ENCODE data around the gene IFT27. TPM values are rescaled to one million over a fixed set of nuclear protein-coding genes. Genes with fewer than 3 reads are reported as not detected.

IFT27 gene
- total RNA-seq, 4 donors from 2014 or later = 7.4 to 21.9 (median 14.3) TPM

DNA sequence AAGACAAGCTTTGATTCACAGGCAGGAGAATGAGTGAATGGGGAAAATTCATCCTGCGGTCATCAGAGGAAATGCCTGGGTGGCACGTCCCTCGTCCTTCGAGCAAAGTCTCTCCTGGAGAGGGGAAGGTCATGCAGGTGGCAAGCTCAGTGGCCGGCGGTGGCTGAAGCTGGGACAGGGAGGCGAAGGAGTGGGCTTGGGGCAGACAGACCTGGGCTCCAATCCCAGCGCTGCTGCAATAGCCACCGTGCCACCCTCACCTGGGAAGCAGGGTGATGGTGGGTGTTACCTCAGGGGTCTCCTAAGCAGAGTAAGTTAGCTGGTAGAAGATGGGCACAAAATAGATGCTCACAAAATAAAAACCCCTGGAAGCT lies 49.9 kb downstream of the IFT27 start:
- Histone ChIP-seq H3K27ac (no peak overlapping the region), H3K9me3 (no peaks in the 10 kb centered on the region), H3K4me3 (no peak overlapping the region), H3K36me3 (no peaks in the 10 kb centered on the region), H3K27me3 (peaks cover 0 to 31% of the 10 kb centered on the region in 2 donors), H3K4me1 (no peaks in the 10 kb centered on the region)
- no peak for DNase-seq (ENCODE audit: low spot score in 2 of 2)
- WGBS, 2 donors = 62 to 63% methylated on average over 9 of the region's 9 CpGs
- TF ChIP-seq POLR2A (IDR thresholded peaks at IDR 0.05) = no peak

DNA sequence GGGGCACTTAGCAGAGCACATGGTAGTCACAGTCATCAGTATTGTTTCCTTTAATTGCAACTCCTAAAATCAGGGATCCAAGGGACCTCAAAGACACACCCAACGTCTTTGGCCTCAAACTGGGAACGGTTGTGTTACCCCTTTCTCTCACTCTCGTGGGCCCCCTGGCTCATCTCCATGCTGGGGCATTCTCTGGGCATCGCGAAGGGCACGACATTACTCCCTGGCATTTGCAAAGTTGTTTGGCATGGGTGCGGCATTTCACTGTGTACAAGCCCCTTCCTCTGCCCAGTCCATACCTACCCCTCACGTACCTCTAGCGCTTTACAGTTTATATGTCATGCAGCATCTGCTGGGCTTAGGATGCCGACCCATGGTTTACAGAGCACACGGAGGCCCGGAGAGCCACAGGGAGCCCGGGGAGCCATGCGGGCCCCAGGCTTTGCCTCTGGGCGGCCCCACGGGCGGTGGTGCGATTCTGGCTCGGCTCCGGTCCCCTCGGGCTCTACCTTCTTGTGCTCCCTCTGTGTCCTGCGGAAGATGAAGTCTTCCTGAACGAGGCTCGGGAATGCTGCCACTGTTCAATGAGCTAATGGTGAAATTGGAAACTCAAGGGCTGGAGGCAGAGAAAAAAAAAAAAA lies 50.4 kb downstream of the IFT27 start:
- Histone ChIP-seq H3K27me3 (peaks cover 0 to 31% of the 10 kb centered on the region in 2 donors), H3K27ac (no peak overlapping the region), H3K36me3 (no peaks in the 10 kb centered on the region), H3K9me3 (no peaks in the 10 kb centered on the region), H3K4me1 (no peaks in the 10 kb centered on the region), H3K4me3 (no peak overlapping the region)
- no peak for DNase-seq (ENCODE audit: low spot score in 2 of 2)
- 68 to 75% methylated on average over 24 of the region's 24 CpGs for WGBS, 2 donors
- TF ChIP-seq EP300 (IDR thresholded peaks at IDR 0.05) = no peak
- TF ChIP-seq POLR2A (IDR thresholded peaks at IDR 0.05) = no peak
- TF ChIP-seq, protein P1, sequence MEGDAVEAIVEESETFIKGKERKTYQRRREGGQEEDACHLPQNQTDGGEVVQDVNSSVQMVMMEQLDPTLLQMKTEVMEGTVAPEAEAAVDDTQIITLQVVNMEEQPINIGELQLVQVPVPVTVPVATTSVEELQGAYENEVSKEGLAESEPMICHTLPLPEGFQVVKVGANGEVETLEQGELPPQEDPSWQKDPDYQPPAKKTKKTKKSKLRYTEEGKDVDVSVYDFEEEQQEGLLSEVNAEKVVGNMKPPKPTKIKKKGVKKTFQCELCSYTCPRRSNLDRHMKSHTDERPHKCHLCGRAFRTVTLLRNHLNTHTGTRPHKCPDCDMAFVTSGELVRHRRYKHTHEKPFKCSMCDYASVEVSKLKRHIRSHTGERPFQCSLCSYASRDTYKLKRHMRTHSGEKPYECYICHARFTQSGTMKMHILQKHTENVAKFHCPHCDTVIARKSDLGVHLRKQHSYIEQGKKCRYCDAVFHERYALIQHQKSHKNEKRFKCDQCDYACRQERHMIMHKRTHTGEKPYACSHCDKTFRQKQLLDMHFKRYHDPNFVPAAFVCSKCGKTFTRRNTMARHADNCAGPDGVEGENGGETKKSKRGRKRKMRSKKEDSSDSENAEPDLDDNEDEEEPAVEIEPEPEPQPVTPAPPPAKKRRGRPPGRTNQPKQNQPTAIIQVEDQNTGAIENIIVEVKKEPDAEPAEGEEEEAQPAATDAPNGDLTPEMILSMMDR (IDR thresholded peaks at IDR 0.05) = no peak

- 75 to 82% methylated on average over 4 of the region's 4 CpGs for WGBS, 2 donors
- no peaks in the 10 kb centered on the region for H3K36me3 ChIP-seq
- DNase-seq (ENCODE audit: low spot score in 2 of 2) = no peak
- H3K27ac ChIP-seq = no peak overlapping the region
- H3K4me3 ChIP-seq = no peak overlapping the region
- H3K4me1 ChIP-seq = no peaks in the 10 kb centered on the region
- no peaks in the 10 kb centered on the region for H3K9me3 ChIP-seq
- peaks cover 0 to 27% of the 10 kb centered on the region in 2 donors for H3K27me3 ChIP-seq
- TF ChIP-seq POLR2A (IDR thresholded peaks at IDR 0.05) (no peak), EP300 (IDR thresholded peaks at IDR 0.05) (no peak)
- TF ChIP-seq, protein P1 (IDR thresholded peaks at IDR 0.05) = no peak
These were observed 51.1 kb downstream of the IFT27 start for GRCh38 chr22:36724836-36725235.

GRCh38 chr22:36722055-36722454 lies 53.9 kb downstream of the IFT27 start:
- Histone ChIP-seq H3K4me3 (no peak overlapping the region), H3K27ac (no peak overlapping the region), H3K9me3 (no peaks in the 10 kb centered on the region), H3K36me3 (no peaks in the 10 kb centered on the region), H3K4me1 (no peaks in the 10 kb centered on the region), H3K27me3 (peaks cover 0 to 27% of the 10 kb centered on the region in 2 donors)
- DNase-seq (ENCODE audit: low spot score in 2 of 2) = no peak
- no peak for TF ChIP-seq POLR2A (IDR thresholded peaks at IDR 0.05)
- TF ChIP-seq, protein P1 (IDR thresholded peaks at IDR 0.05) = no peak
- no peak for TF ChIP-seq EP300 (IDR thresholded peaks at IDR 0.05)

GRCh38 chr22:36715647-36716046 lies 60.3 kb downstream of the IFT27 start:
- peaks cover 0 to 4% of the 10 kb centered on the region in 2 donors for H3K27me3 ChIP-seq
- 87 to 88% methylated on average over 1 of the region's 1 CpG for WGBS, 2 donors
- H3K4me3 ChIP-seq = no peak overlapping the region
- TF ChIP-seq POLR2A (IDR thresholded peaks at IDR 0.05) (no peak), EP300 (IDR thresholded peaks at IDR 0.05) (no peak)
- TF ChIP-seq, protein P1 (IDR thresholded peaks at IDR 0.05) = no peak
- DNase-seq (ENCODE audit: low spot score in 2 of 2) = no peak
- H3K9me3 ChIP-seq = no peaks in the 10 kb centered on the region
- no peaks in the 10 kb centered on the region for H3K4me1 ChIP-seq
- no peak overlapping the region for H3K27ac ChIP-seq
- H3K36me3 ChIP-seq = no peaks in the 10 kb centered on the region

DNA sequence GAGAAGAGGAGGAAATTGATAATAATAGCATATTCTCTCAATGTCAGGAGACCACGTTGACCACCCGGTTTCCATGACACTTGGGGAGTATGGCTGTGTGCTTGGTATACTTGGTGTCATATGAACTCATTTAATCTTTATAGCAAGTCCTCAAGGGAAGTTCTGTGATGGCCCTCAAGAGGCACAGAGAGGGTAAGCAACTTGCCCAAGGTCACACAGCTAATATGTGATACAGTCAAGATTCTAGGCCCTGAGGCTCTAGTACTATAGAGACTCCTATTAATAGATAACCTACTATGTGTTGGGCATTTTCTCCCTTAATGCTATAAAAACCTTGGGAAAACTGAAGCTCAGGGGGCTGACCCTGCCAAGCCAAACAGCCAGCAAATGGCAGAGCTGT lies 61.8 kb downstream of the IFT27 start:
- no peak for DNase-seq (ENCODE audit: low spot score in 2 of 2)
- H3K27me3 ChIP-seq = peaks cover 0 to 4% of the 10 kb centered on the region in 2 donors

More for the DNA sequence above, 61.8 kb downstream of the IFT27 start:
- Histone ChIP-seq H3K4me3 (no peak overlapping the region), H3K4me1 (no peaks in the 10 kb centered on the region), H3K9me3 (no peaks in the 10 kb centered on the region), H3K36me3 (no peaks in the 10 kb centered on the region), H3K27ac (no peak overlapping the region)
- WGBS, 2 donors = 90% methylated on average over 2 of the region's 2 CpGs
- TF ChIP-seq, protein P1 (IDR thresholded peaks at IDR 0.05) = no peak
- TF ChIP-seq EP300 (IDR thresholded peaks at IDR 0.05) (no peak), POLR2A (IDR thresholded peaks at IDR 0.05) (no peak)
